ENCODE measurements around the gene TMEM59L. TPM values are rescaled to one million over a fixed set of nuclear protein-coding genes. Genes with fewer than 3 reads are reported as not detected.

The TMEM59L gene
- total RNA-seq, 2 donors from 2014 or later: 0.49 to 2.0 TPM

DNA sequence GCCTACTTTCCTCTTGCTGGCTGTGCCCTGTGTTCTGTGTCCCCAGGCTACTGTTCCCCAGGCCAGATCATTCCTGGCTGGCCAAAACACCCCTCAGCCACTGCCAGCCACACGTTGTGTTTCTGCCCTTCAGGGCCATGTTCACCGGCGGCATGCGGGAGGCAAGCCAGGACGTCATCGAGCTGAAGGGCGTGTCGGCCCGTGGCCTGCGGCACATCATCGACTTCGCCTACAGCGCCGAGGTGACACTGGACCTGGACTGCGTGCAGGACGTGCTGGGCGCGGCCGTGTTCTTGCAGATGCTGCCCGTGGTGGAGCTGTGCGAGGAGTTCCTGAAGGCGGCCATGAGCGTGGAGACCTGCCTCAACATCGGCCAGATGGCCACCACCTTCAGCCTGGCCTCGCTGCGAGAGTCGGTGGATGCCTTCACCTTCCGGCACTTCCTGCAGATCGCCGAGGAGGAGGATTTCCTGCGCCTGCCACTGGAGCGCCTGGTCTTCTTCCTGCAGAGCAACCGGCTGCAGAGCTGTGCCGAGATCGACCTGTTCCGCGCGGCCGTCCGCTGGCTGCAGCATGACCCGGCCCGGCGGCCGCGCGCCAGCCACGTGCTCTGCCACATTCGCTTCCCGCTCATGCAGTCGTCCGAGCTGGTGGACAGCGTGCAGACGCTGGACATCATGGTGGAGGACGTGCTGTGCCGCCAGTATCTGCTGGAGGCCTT is 55.0 kb downstream of the TMEM59L start:
- Mint-ChIP-seq H3K27ac (no peak overlapping the region), H3K27me3 (ENCODE audit: low read depth) (no peaks in the 10 kb centered on the region), H3K4me3 (no peak overlapping the region), H3K9me3 (no peaks in the 10 kb centered on the region), H3K4me1 (ENCODE audit: low read depth) (peaks cover 13% of the 10 kb centered on the region), H3K36me3 (ENCODE audit: insufficient read depth in 2 of 2) (no peaks in the 10 kb centered on the region)
- DNase-seq (no peak), ATAC-seq (replicated peaks in 1 of 2) (no peak)

DNA sequence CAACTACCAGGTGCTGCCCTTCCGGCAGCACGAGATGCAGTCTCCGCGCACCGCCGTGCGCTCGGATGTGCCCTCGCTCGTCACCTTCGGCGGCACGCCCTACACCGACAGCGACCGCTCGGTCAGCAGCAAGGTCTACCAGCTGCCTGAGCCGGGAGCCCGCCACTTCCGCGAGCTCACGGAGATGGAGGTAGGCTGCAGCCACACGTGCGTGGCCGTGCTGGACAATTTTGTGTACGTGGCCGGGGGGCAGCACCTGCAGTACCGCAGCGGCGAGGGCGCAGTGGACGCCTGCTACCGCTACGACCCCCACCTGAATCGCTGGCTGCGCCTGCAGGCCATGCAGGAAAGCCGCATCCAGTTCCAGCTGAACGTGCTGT is 55.6 kb downstream of the TMEM59L start:
- ATAC-seq (replicated peaks in 1 of 2): no peak
- Mint-ChIP-seq H3K36me3 (ENCODE audit: insufficient read depth in 2 of 2) (no peaks in the 10 kb centered on the region), H3K27me3 (ENCODE audit: low read depth) (no peaks in the 10 kb centered on the region), H3K4me3 (no peak overlapping the region), H3K27ac (no peak overlapping the region), H3K9me3 (no peaks in the 10 kb centered on the region), H3K4me1 (ENCODE audit: low read depth) (peaks cover 11% of the 10 kb centered on the region)
- no peak for DNase-seq

DNA sequence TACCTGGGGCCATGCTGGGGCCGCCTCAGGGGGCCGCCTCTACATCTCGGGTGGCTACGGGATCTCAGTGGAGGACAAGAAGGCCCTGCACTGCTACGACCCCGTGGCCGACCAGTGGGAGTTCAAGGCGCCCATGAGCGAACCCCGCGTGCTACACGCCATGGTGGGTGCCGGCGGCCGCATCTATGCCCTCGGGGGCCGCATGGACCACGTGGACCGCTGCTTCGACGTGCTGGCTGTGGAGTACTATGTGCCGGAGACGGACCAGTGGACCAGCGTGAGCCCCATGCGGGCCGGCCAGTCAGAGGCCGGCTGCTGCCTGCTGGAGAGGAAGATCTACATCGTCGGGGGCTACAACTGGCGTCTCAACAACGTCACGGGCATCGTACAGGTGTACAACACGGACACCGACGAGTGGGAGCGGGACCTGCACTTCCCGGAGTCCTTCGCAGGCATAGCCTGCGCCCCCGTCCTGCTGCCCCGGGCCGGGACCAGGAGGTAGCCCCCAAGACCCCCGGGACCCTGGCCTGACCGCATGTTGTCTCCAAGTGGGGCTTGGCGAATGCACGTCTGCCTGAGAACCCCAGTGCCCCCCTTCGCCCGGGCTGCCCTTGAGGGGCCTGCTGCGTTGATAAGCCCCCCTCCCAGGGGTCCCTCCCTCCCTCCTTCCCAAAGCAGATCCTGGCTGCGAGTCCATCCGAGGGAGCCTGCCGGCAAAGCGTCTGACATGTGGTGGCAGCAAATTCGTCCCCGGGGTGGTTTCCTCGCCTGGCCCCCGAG is 56.3 kb downstream of the TMEM59L start:
- H3K4me1 Mint-ChIP-seq (ENCODE audit: low read depth): peaks cover 4% of the 10 kb centered on the region
- no peak for DNase-seq
- no peak overlapping the region for H3K4me3 Mint-ChIP-seq
- no peak for ATAC-seq (replicated peaks in 1 of 2)
- H3K27ac Mint-ChIP-seq: no peak overlapping the region
- H3K9me3 Mint-ChIP-seq: no peaks in the 10 kb centered on the region
- H3K36me3 Mint-ChIP-seq (ENCODE audit: insufficient read depth in 2 of 2): no peaks in the 10 kb centered on the region
- no peaks in the 10 kb centered on the region for H3K27me3 Mint-ChIP-seq (ENCODE audit: low read depth)

DNA sequence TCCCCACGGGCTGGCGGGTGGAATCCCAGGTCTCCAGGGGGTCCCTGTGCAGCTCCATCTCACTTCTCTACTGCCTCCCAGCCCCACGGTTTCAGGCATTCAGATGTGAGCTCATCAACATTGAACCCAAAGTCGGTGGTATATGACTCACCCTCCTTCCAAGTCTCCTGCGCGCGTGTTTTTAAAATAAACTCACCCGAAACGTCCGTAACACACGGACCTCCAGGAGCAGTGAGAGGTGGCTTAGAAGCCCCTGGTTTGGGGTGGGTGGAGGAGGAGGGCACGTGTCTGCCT is 56.8 kb downstream of the TMEM59L start:
- Mint-ChIP-seq H3K4me1 (ENCODE audit: low read depth) (no peaks in the 10 kb centered on the region), H3K9me3 (no peaks in the 10 kb centered on the region), H3K27ac (no peak overlapping the region), H3K36me3 (ENCODE audit: insufficient read depth in 2 of 2) (no peaks in the 10 kb centered on the region), H3K27me3 (ENCODE audit: low read depth) (no peaks in the 10 kb centered on the region), H3K4me3 (no peak overlapping the region)
- ATAC-seq (replicated peaks in 1 of 2) (no peak), DNase-seq (no peak)

DNA sequence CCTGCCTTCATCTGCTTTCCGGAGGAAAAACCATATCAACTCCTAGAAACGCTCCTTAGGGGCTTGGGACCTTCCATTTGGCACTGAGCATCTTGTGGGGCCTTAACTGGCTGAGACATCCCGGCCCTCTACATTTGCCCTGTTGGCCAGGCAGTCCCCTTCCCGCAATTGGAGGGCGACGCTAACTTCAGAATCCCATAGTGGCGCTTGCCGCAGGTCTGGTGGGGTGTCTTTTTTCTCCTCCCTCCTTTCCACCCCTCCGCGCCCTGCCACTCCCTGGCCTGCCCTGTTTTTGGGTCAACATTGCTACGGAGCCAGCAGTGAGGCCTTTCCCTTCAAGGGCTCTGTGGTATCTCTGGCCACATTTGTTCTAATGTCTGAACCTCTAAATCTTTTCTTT is 57.2 kb downstream of the TMEM59L start:
- no peak for DNase-seq
- H3K27me3 Mint-ChIP-seq (ENCODE audit: low read depth): no peaks in the 10 kb centered on the region
- no peak for ATAC-seq (replicated peaks in 1 of 2)
- H3K27ac Mint-ChIP-seq: no peak overlapping the region
- no peak overlapping the region for H3K4me3 Mint-ChIP-seq
- no peaks in the 10 kb centered on the region for H3K36me3 Mint-ChIP-seq (ENCODE audit: insufficient read depth in 2 of 2)
- H3K9me3 Mint-ChIP-seq: no peaks in the 10 kb centered on the region
- no peaks in the 10 kb centered on the region for H3K4me1 Mint-ChIP-seq (ENCODE audit: low read depth)

DNA sequence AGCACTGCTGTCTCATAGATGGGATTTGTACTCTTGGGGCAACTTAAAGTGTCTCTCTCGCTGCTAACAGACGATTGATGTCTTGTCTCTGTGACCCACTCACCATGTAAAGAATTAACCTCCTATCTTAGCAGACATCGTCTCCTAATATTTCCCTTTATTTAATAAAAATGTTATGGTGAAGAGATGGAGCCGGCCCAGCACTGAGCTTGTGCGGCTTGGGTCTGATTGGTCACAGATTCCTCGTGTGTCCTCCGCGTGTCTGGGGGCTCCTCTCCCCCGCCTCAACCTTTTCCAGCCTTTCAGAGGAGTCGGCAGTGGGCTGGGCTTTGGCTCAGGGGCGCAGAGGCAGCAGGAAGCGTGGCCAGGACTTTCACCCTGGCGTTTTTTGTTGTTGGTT is 57.6 kb downstream of the TMEM59L start:
- Mint-ChIP-seq H3K9me3 (no peaks in the 10 kb centered on the region), H3K27me3 (ENCODE audit: low read depth) (no peaks in the 10 kb centered on the region), H3K4me1 (ENCODE audit: low read depth) (no peaks in the 10 kb centered on the region), H3K4me3 (no peak overlapping the region), H3K36me3 (ENCODE audit: insufficient read depth in 2 of 2) (no peaks in the 10 kb centered on the region), H3K27ac (no peak overlapping the region)
- no peak for ATAC-seq (replicated peaks in 1 of 2)
- DNase-seq: no peak

Other genes with a start within 250 kb of the TMEM59L start
- gene GDF15, start 226.7 kb upstream of the TMEM59L start, total RNA-seq: under 1 TPM in 1 of 2 donors, not detected in 1; 0.60 TPM
- not detected for gene LRRC25, start 215.2 kb upstream of the TMEM59L start, total RNA-seq
- 10 to 100 TPM; 46.8 to 48.1 TPM for gene SSBP4, start 193.5 kb upstream of the TMEM59L start, total RNA-seq
- gene ISYNA1, start 174.7 kb upstream of the TMEM59L start, total RNA-seq: 10 to 100 TPM; 20.5 to 24.8 TPM
- gene ELL, start 90.8 kb upstream of the TMEM59L start, total RNA-seq: 10 to 100 TPM; 25.9 to 32.3 TPM
- 100 to 1,000 TPM; 223 to 239 TPM for gene FKBP8, start 69.3 kb upstream of the TMEM59L start, total RNA-seq
- gene KXD1, start 55.0 kb upstream of the TMEM59L start, total RNA-seq: 100 to 1,000 TPM; 127 to 139 TPM
- 1,000 to 10,000 TPM; 1,602 TPM for gene UBA52, start 41.0 kb upstream of the TMEM59L start, total RNA-seq
- 10 to 100 TPM; 46.2 to 59.5 TPM for gene REX1BD, start 24.1 kb upstream of the TMEM59L start, total RNA-seq
- gene CRLF1, start 6.1 kb upstream of the TMEM59L start, total RNA-seq: not detected
- 10 to 100 TPM; 10.1 to 11.1 TPM for gene KLHL26, start 24.2 kb downstream of the TMEM59L start, total RNA-seq
- gene CRTC1, start 70.8 kb downstream of the TMEM59L start, total RNA-seq: 1 to 10 TPM; 7.1 to 7.3 TPM
- not detected for gene COMP, start 178.4 kb downstream of the TMEM59L start, total RNA-seq
- gene UPF1, start 219.1 kb downstream of the TMEM59L start, total RNA-seq: 10 to 100 TPM; 69.8 to 82.5 TPM